ENCODE data around the gene GABPA.

DNA sequence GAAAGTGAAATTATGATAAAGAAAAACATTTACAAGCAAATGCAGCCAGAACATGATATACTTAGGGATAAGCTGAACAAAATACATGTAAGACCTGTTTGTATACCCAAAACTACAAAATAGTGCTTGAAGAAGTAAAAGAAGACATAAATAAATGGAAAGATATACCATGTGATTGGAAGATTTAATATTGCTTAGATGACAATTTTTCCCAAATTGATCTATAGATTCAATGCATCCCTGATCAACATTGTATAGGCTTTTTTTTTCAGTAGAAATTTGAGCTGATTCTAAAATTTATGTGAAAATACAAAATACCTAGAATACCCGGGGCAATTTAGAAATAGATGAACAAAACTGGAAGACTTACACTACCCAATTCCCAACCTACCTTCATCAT is 76.4 kb downstream of the GABPA start:
- TF ChIP-seq POLR2A (IDR thresholded peaks at IDR 0.05; ENCODE audit: low read depth, low read length) (no peak), POLR2AphosphoS5 (IDR thresholded peaks at IDR 0.05; ENCODE audit: low read depth, low read length) (no peak), TAF1 (IDR thresholded peaks at IDR 0.05; ENCODE audit: low read depth, low read length) (no peak), POU2F2 (IDR thresholded peaks at IDR 0.05; ENCODE audit: low read depth, low read length) (no peak)

All from GM12891 (cell line).